SK-N-SH treated with all-trans-retinoic acid at 6 μM for 48 hours (cell line): ENCODE data around the gene DAB2IP.

Source experiments
- ATAC-seq: fragments of 200-7000 bp; cut with Tn5 transposase; 3 replicates; pipeline ENCODE4 v1.9.1; 2020; ENCODE audit warnings: mild to moderate bottlenecking, moderate library complexity
- BACH2 ChIP-seq: fragments of 250-450 bp; sonication (Bioruptor Pico); IDR thresholded peaks from 2 replicates; pipeline ENCODE4 v1.9.0; 2021; ENCODE audit warnings: mild to moderate bottlenecking, borderline replicate concordance
- CSDC2 ChIP-seq: fragments of 250-450 bp; sonication (Bioruptor Pico); IDR thresholded peaks from 2 replicates; pipeline ENCODE4 v1.5.0; 2020; ENCODE audit warnings: mild to moderate bottlenecking, moderate library complexity
- ESRRG ChIP-seq: fragments of 250-450 bp; sonication (Bioruptor Pico); IDR thresholded peaks from 2 replicates; pipeline ENCODE4 v1.6.1; 2021; ENCODE audit warnings: mild to moderate bottlenecking
- GLIS3 ChIP-seq: fragments of 250-450 bp; sonication (Bioruptor Pico); IDR thresholded peaks from 2 replicates; pipeline ENCODE4 v1.5.0; 2020; ENCODE audit warnings: mild to moderate bottlenecking, moderate library complexity
- ISL1 ChIP-seq: fragments of 250-450 bp; sonication (Bioruptor Pico); IDR thresholded peaks from 2 replicates; pipeline ENCODE4 v2.1.2; 2022; ENCODE audit warnings: mild to moderate bottlenecking, moderate library complexity
- OSR1 ChIP-seq: fragments of 250-450 bp; sonication (Bioruptor Pico); IDR thresholded peaks from 2 replicates; pipeline ENCODE4 v1.8.0; 2022; ENCODE audit warnings: moderate library complexity, mild to moderate bottlenecking, inconsistent platforms
- PPARA ChIP-seq: fragments of 250-450 bp; sonication (Bioruptor Pico); IDR thresholded peaks from 2 replicates; pipeline ENCODE4 v1.5.0; 2020; ENCODE audit warnings: mild to moderate bottlenecking, borderline replicate concordance
- RARB ChIP-seq: fragments of 250-450 bp; sonication (Bioruptor Pico); IDR thresholded peaks from 2 replicates; pipeline ENCODE4 v1.8.0; 2021; ENCODE audit warnings: mild to moderate bottlenecking, moderate library complexity
- SNAI2 ChIP-seq: fragments of 250-450 bp; sonication (Bioruptor Pico); IDR thresholded peaks from 2 replicates; pipeline ENCODE4 v1.5.0; 2020; ENCODE audit warnings: mild to moderate bottlenecking, moderate library complexity
- TOX ChIP-seq: fragments of 250-450 bp; sonication (Bioruptor Pico); IDR thresholded peaks from 2 replicates; pipeline ENCODE4 v1.8.0; 2021; ENCODE audit warnings: mild to moderate bottlenecking, moderate library complexity, borderline replicate concordance
- ZC3H10 ChIP-seq: fragments of 250-450 bp; sonication (Bioruptor Pico); IDR thresholded peaks from 2 replicates; pipeline ENCODE4 v1.5.1; 2021; ENCODE audit warnings: mild to moderate bottlenecking, moderate library complexity
- ZFP3 ChIP-seq: fragments of 250-450 bp; sonication (Bioruptor Pico); IDR thresholded peaks from 2 replicates; pipeline ENCODE4 v1.5.0; 2020; ENCODE audit warnings: mild to moderate bottlenecking, moderate library complexity
- ZFP30 ChIP-seq: fragments of 450-650 bp; formaldehyde crosslinking; IDR thresholded peaks from 2 replicates; pipeline ENCODE4 v1.5.0; 2022; ENCODE audit warnings: mild to moderate bottlenecking, moderate library complexity
- ZNF70 ChIP-seq: fragments of 450-650 bp; formaldehyde crosslinking; IDR thresholded peaks from 2 replicates; pipeline ENCODE4 v1.5.0; 2020; ENCODE audit warnings: mild to moderate bottlenecking, moderate library complexity
- ZNF8 ChIP-seq: fragments of 450-650 bp; formaldehyde crosslinking; IDR thresholded peaks from 2 replicates; pipeline ENCODE4 v1.5.0; 2020; ENCODE audit warnings: mild to moderate bottlenecking, moderate library complexity
- TF ChIP-seq, protein P1 (sequence below): fragments of 250-450 bp; sonication (Bioruptor Pico); IDR thresholded peaks from 2 replicates; pipeline ENCODE4 v1.8.0; 2020; ENCODE audit warnings: mild to moderate bottlenecking, moderate library complexity, borderline replicate concordance
- TF ChIP-seq, protein P2 (sequence below): fragments of 250-450 bp; sonication (Bioruptor Pico); IDR thresholded peaks from 2 replicates; pipeline ENCODE4 v1.5.0; 2020; ENCODE audit warnings: mild to moderate bottlenecking, moderate library complexity
- TF ChIP-seq, protein P3 (sequence below): fragments of 250-450 bp; sonication (Bioruptor Pico); IDR thresholded peaks from 2 replicates; pipeline ENCODE4 v1.8.0; 2021; ENCODE audit warnings: low read depth, mild to moderate bottlenecking, moderate library complexity, borderline replicate concordance
- TF ChIP-seq, protein P4 (sequence below): fragments of 250-450 bp; sonication (Bioruptor Pico); IDR thresholded peaks from 2 replicates; pipeline ENCODE4 v1.5.1; 2020; ENCODE audit warnings: low read depth, mild to moderate bottlenecking, moderate library complexity
- TF ChIP-seq, protein P5 (sequence below): fragments of 250-450 bp; sonication (Bioruptor Pico); IDR thresholded peaks from 2 replicates; pipeline ENCODE4 v1.5.1; 2021; ENCODE audit warnings: mild to moderate bottlenecking, moderate library complexity

The DAB2IP gene

GRCh38 chr9:121658166-121658565 is 6.7 kb downstream of the DAB2IP start:
- no peak for TF ChIP-seq ISL1 (CRISPR knock-in tag)
- TF ChIP-seq ZC3H10, result no peak
- TF ChIP-seq, protein P1, sequence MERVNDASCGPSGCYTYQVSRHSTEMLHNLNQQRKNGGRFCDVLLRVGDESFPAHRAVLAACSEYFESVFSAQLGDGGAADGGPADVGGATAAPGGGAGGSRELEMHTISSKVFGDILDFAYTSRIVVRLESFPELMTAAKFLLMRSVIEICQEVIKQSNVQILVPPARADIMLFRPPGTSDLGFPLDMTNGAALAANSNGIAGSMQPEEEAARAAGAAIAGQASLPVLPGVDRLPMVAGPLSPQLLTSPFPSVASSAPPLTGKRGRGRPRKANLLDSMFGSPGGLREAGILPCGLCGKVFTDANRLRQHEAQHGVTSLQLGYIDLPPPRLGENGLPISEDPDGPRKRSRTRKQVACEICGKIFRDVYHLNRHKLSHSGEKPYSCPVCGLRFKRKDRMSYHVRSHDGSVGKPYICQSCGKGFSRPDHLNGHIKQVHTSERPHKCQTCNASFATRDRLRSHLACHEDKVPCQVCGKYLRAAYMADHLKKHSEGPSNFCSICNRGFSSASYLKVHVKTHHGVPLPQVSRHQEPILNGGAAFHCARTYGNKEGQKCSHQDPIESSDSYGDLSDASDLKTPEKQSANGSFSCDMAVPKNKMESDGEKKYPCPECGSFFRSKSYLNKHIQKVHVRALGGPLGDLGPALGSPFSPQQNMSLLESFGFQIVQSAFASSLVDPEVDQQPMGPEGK (CRISPR knock-in tag), result no peak
- TF ChIP-seq RARB, result no peak
- TF ChIP-seq ZFP30 (CRISPR knock-in tag), result no peak
- no peak for TF ChIP-seq ESRRG (CRISPR knock-in tag)
- TF ChIP-seq, protein P2, sequence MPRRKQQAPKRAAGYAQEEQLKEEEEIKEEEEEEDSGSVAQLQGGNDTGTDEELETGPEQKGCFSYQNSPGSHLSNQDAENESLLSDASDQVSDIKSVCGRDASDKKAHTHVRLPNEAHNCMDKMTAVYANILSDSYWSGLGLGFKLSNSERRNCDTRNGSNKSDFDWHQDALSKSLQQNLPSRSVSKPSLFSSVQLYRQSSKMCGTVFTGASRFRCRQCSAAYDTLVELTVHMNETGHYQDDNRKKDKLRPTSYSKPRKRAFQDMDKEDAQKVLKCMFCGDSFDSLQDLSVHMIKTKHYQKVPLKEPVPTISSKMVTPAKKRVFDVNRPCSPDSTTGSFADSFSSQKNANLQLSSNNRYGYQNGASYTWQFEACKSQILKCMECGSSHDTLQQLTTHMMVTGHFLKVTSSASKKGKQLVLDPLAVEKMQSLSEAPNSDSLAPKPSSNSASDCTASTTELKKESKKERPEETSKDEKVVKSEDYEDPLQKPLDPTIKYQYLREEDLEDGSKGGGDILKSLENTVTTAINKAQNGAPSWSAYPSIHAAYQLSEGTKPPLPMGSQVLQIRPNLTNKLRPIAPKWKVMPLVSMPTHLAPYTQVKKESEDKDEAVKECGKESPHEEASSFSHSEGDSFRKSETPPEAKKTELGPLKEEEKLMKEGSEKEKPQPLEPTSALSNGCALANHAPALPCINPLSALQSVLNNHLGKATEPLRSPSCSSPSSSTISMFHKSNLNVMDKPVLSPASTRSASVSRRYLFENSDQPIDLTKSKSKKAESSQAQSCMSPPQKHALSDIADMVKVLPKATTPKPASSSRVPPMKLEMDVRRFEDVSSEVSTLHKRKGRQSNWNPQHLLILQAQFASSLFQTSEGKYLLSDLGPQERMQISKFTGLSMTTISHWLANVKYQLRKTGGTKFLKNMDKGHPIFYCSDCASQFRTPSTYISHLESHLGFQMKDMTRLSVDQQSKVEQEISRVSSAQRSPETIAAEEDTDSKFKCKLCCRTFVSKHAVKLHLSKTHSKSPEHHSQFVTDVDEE (CRISPR knock-in tag), result no peak
- no peak for TF ChIP-seq TOX (CRISPR knock-in tag)
- no peak for TF ChIP-seq OSR1
- ATAC-seq, result no peak

DNA sequence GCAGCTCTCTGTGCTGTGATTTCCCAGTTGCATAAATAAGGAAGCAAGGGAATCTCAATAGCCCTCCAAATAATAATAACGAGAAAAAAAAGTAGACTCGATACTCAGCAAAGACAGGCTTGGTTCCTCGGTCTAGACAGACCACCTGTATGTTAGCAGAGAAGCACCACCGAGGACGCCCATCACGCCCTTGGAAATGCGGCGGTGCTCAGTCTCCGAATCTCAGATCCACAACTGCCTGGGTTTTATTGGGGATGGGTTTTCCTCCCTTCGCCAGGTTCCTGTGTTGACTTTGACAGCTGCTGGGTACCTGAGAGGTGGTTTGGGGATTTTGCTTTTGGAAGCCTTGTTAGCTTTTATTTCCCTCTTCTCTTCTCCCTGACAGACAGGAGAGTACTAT is 7.2 kb downstream of the DAB2IP start:
- TF ChIP-seq, protein P2 (CRISPR knock-in tag), result no peak
- TF ChIP-seq ZNF70 (CRISPR knock-in tag), result no peak
- TF ChIP-seq, protein P3, sequence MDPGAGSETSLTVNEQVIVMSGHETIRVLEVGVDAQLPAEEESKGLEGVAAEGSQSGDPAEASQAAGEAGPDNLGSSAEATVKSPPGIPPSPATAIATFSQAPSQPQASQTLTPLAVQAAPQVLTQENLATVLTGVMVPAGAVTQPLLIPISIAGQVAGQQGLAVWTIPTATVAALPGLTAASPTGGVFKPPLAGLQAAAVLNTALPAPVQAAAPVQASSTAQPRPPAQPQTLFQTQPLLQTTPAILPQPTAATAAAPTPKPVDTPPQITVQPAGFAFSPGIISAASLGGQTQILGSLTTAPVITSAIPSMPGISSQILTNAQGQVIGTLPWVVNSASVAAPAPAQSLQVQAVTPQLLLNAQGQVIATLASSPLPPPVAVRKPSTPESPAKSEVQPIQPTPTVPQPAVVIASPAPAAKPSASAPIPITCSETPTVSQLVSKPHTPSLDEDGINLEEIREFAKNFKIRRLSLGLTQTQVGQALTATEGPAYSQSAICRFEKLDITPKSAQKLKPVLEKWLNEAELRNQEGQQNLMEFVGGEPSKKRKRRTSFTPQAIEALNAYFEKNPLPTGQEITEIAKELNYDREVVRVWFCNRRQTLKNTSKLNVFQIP (CRISPR knock-in tag), result no peak
- no peak for TF ChIP-seq CSDC2 (CRISPR knock-in tag)
- no peak for TF ChIP-seq PPARA (CRISPR knock-in tag)
- no peak for TF ChIP-seq ZNF8
- TF ChIP-seq, protein P4, sequence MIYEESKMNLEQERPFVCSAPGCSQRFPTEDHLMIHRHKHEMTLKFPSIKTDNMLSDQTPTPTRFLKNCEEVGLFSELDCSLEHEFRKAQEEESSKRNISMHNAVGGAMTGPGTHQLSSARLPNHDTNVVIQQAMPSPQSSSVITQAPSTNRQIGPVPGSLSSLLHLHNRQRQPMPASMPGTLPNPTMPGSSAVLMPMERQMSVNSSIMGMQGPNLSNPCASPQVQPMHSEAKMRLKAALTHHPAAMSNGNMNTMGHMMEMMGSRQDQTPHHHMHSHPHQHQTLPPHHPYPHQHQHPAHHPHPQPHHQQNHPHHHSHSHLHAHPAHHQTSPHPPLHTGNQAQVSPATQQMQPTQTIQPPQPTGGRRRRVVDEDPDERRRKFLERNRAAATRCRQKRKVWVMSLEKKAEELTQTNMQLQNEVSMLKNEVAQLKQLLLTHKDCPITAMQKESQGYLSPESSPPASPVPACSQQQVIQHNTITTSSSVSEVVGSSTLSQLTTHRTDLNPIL (CRISPR knock-in tag), result no peak
- no peak for TF ChIP-seq TOX (CRISPR knock-in tag)
- TF ChIP-seq, protein P5, sequence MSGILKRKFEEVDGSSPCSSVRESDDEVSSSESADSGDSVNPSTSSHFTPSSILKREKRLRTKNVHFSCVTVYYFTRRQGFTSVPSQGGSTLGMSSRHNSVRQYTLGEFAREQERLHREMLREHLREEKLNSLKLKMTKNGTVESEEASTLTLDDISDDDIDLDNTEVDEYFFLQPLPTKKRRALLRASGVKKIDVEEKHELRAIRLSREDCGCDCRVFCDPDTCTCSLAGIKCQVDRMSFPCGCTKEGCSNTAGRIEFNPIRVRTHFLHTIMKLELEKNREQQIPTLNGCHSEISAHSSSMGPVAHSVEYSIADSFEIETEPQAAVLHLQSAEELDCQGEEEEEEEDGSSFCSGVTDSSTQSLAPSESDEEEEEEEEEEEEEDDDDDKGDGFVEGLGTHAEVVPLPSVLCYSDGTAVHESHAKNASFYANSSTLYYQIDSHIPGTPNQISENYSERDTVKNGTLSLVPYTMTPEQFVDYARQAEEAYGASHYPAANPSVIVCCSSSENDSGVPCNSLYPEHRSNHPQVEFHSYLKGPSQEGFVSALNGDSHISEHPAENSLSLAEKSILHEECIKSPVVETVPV (CRISPR knock-in tag), result no peak
- TF ChIP-seq SNAI2 (CRISPR knock-in tag), result no peak
- TF ChIP-seq ZC3H10, result no peak
- ATAC-seq, result no peak

- ATAC-seq, result no peak
- TF ChIP-seq, protein P4 (CRISPR knock-in tag), result no peak
- TF ChIP-seq ZNF8 (no peak), CSDC2 (CRISPR knock-in tag) (no peak), ZC3H10 (no peak), TOX (CRISPR knock-in tag) (no peak), ZFP30 (CRISPR knock-in tag) (no peak), BACH2 (no peak), PPARA (CRISPR knock-in tag) (no peak), ZFP3 (no peak), GLIS3 (CRISPR knock-in tag) (no peak), RARB (no peak)
- TF ChIP-seq, protein P2 (CRISPR knock-in tag), result no peak
Measured at GRCh38 chr9:121660367-121660766, 8.9 kb downstream of the DAB2IP start.
